ENCODE results near the gene CADM1. TPM values are rescaled to one million over a fixed set of nuclear protein-coding genes. Genes with fewer than 3 reads are reported as not detected.

The CADM1 gene
- total and polyA plus RNA-seq, 10 of the 15 experiments (the other 5 are each of a cell fraction or from before 2014, with no cell fraction given) = 0.03 to 0.48 (median 0.15) TPM; not detected in 3

GRCh38 chr11:115168229-115168671, 336.0 kb downstream of the CADM1 start:
- no TSS peak for BruUV-seq (replicated peaks)

GRCh38 chr11:115167456-115167855, 336.8 kb downstream of the CADM1 start:
- ChIA-PET CTCF (interaction anchor here (0.8 kb wide), 1 partner anchor 9 kb away, joined by 3 read pairs; no protein-coding TSS in a partner anchor), RAD21 (ENCODE audit: unreplicated experiment) (no interaction called here)

More at GRCh38 chr11:115168229-115168671, 336.0 kb downstream of the CADM1 start:
- peaks cover 0 to 5% of the 10 kb centered on the region in 2 experiments; a peak in 3 of 4 replicates for H3K27me3 ChIP-seq (replicated peaks in 1 of 2; ENCODE audit: control insufficient read depth in 2 of 2, insufficient read depth in 2 of 2, low read length in 1 of 2)
- RAD21 ChIA-PET (ENCODE audit: unreplicated experiment) = no interaction called here
- no peaks in the 10 kb centered on the region for H3K79me2 ChIP-seq (ENCODE audit: control insufficient read depth, insufficient read depth, low read length)
- TF ChIP-seq SPI1 (IDR thresholded peaks at IDR 0.05; ENCODE audit: borderline replicate concordance, insufficient read depth, low read depth, low read length) = no peak
- TF ChIP-seq SIN3A (IDR thresholded peaks at IDR 0.05; ENCODE audit: low read depth, low read length) = no peak
- TF ChIP-seq JUND (IDR thresholded peaks at IDR 0.05; ENCODE audit: low read depth, low read length) = no peak
- in situ Hi-C loops (cut with MboI) (no loop called here), intact Hi-C loops (cut with micrococcal nuclease; ENCODE audit: unreplicated experiment) (no loop called here)
- 14% methylated on average over 8 of the region's 9 CpGs for WGBS (ENCODE audit: insufficient coverage, insufficient replicate concordance, low lambda C conversion rate, missing lambda C conversion rate)
- no peaks in the 10 kb centered on the region for H3K4me1 ChIP-seq (ENCODE audit: control insufficient read depth, insufficient read depth, low read length)
- H4K20me1 ChIP-seq (ENCODE audit: control insufficient read depth, insufficient read depth) = no peaks in the 10 kb centered on the region
- no peak overlapping the region for H3K27ac ChIP-seq (ENCODE audit: control insufficient read depth, insufficient read depth)
- ATAC-seq = no peak
- no peaks in the 10 kb centered on the region for H3K9me3 ChIP-seq (replicated peaks; ENCODE audit: control insufficient read depth, insufficient read depth, low read length)
- no peak for FAIRE-seq
- no peak overlapping the region for H3K9ac ChIP-seq (ENCODE audit: control insufficient read depth, insufficient read depth, low read length)
- H3K4me2 ChIP-seq (ENCODE audit: control insufficient read depth, insufficient read depth) = no peak overlapping the region
- POLR2A ChIA-PET = no interaction called here
- no peak overlapping the region for H2AFZ ChIP-seq (ENCODE audit: control insufficient read depth, low read depth, low read length)
- SMC1A ChIA-PET (ENCODE audit: uncharacterized antibody, unreplicated experiment) = no interaction called here
- no peak for DNase-seq (ENCODE audit: low read depth, low spot score)
- CTCF ChIA-PET = interaction anchor here (0.6 to 1.3 kb wide), 2 partner anchors 475 to 1259 kb away, joined by 3 to 4 read pairs; no protein-coding TSS in a partner anchor
- no peak overlapping the region for H3K4me3 ChIP-seq
- no peaks in the 10 kb centered on the region for H3K36me3 ChIP-seq (ENCODE audit: control insufficient read depth in 2 of 2, insufficient read depth in 2 of 2, low read length in 1 of 2)

More at GRCh38 chr11:115167456-115167855, 336.8 kb downstream of the CADM1 start:
- Histone ChIP-seq H2AFZ (ENCODE audit: control insufficient read depth, low read depth, low read length) (no peak overlapping the region), H3K36me3 (ENCODE audit: control insufficient read depth in 2 of 2, insufficient read depth in 2 of 2, low read length in 1 of 2) (no peaks in the 10 kb centered on the region), H3K79me2 (ENCODE audit: control insufficient read depth, insufficient read depth, low read length) (no peaks in the 10 kb centered on the region), H3K27ac (ENCODE audit: control insufficient read depth, insufficient read depth) (no peak overlapping the region), H4K20me1 (ENCODE audit: control insufficient read depth, insufficient read depth) (no peaks in the 10 kb centered on the region), H3K4me3 (no peak overlapping the region), H3K27me3 (replicated peaks in 1 of 2; ENCODE audit: control insufficient read depth in 2 of 2, insufficient read depth in 2 of 2, low read length in 1 of 2) (peaks cover 0 to 5% of the 10 kb centered on the region in 2 experiments; a peak in 3 of 4 replicates), H3K9me3 (replicated peaks; ENCODE audit: control insufficient read depth, insufficient read depth, low read length) (no peaks in the 10 kb centered on the region), H3K9ac (ENCODE audit: control insufficient read depth, insufficient read depth, low read length) (no peak overlapping the region), H3K4me2 (ENCODE audit: control insufficient read depth, insufficient read depth) (no peak overlapping the region), H3K4me1 (ENCODE audit: control insufficient read depth, insufficient read depth, low read length) (no peaks in the 10 kb centered on the region)
- in situ Hi-C loops (cut with MboI) (no loop called here), intact Hi-C loops (cut with micrococcal nuclease; ENCODE audit: unreplicated experiment) (no loop called here)
- BruUV-seq (replicated peaks) = no TSS peak
- DNase-seq (ENCODE audit: low read depth, low spot score) (no peak), ATAC-seq (no peak), FAIRE-seq (no peak)
- 61% methylated on average over 4 of the region's 4 CpGs for WGBS (ENCODE audit: insufficient coverage, insufficient replicate concordance, low lambda C conversion rate, missing lambda C conversion rate)
- no peak for TF ChIP-seq NFIC (IDR thresholded peaks at IDR 0.05; ENCODE audit: low read depth, low read length)
- no peak for TF ChIP-seq MLLT1 (IDR thresholded peaks at IDR 0.05)
- TF ChIP-seq BRCA1 (IDR thresholded peaks at IDR 0.05; ENCODE audit: low read depth, low read length) = no peak
- TF ChIP-seq MYB (IDR thresholded peaks at IDR 0.05; ENCODE audit: borderline replicate concordance, low read depth, low read length) = no peak
- POLR2A ChIA-PET = no interaction called here
- SMC1A ChIA-PET (ENCODE audit: uncharacterized antibody, unreplicated experiment) = no interaction called here
